ENCODE data around the gene WDR53. TPM values are rescaled to one million over a fixed set of nuclear protein-coding genes. Genes with fewer than 3 reads are reported as not detected.
"Not testable (repeated sequence)": the region's sequence is repeated elsewhere in the genome, so short reads cannot be mapped to it uniquely, and the experiment has no call there.

The WDR53 gene
- total RNA-seq, 1 experiment from 2014 or later = 17.8 TPM

GRCh38 chr3:196511108-196511507, 57.2 kb downstream of the WDR53 start:
- H3K4me1 ChIP-seq; H3K4me1 Mint-ChIP-seq (ENCODE audit: low read depth, unreplicated experiment); H3K9me3 ChIP-seq; H3K27me3 ChIP-seq (replicated peaks; ENCODE audit: control insufficient read depth, insufficient read depth, low read length); H3K27me3 Mint-ChIP-seq (ENCODE audit: insufficient read depth, unreplicated experiment); POLR2A ChIA-PET; H3K27ac Mint-ChIP-seq (ENCODE audit: unreplicated experiment); BruUV-seq (replicated peaks); H3K36me3 ChIP-seq (ENCODE audit: control insufficient read depth, insufficient read depth, low read length); intact Hi-C loops (cut with micrococcal nuclease; ENCODE audit: unreplicated experiment); H3K4me3 Mint-ChIP-seq (ENCODE audit: unreplicated experiment); H3K36me3 Mint-ChIP-seq (ENCODE audit: insufficient read depth, unreplicated experiment); DNase-seq; CTCF ChIA-PET; H3K4me3 ChIP-seq (ENCODE audit: low read depth, low read length): not testable (repeated sequence)
- H3K9me3 Mint-ChIP-seq (ENCODE audit: unreplicated experiment) = peaks cover 32% of the 10 kb centered on the region

- H3K36me3 ChIP-seq (ENCODE audit: control insufficient read depth, insufficient read depth, low read length) = no peaks in the 10 kb centered on the region
Measured at GRCh38 chr3:196506687-196507086, 61.7 kb downstream of the WDR53 start.

GRCh38 chr3:196504556-196504955, 63.8 kb downstream of the WDR53 start:
- peaks cover 33% of the 10 kb centered on the region for H3K36me3 Mint-ChIP-seq (ENCODE audit: insufficient read depth, unreplicated experiment)

More at GRCh38 chr3:196506687-196507086, 61.7 kb downstream of the WDR53 start:
- ChIA-PET CTCF (no interaction called here), POLR2A (no interaction called here)
- Histone ChIP-seq H3K4me1 (no peaks in the 10 kb centered on the region), H3K4me3 (ENCODE audit: low read depth, low read length) (no peak overlapping the region), H3K9me3 (peaks cover 9% of the 10 kb centered on the region; the same call in 1 of the 2 replicates), H3K27me3 (replicated peaks; ENCODE audit: control insufficient read depth, insufficient read depth, low read length) (no peaks in the 10 kb centered on the region)
- Mint-ChIP-seq H3K9me3 (ENCODE audit: unreplicated experiment) (peaks cover 29% of the 10 kb centered on the region), H3K4me3 (ENCODE audit: unreplicated experiment) (no peak overlapping the region), H3K36me3 (ENCODE audit: insufficient read depth, unreplicated experiment) (peaks cover 19% of the 10 kb centered on the region), H3K27ac (ENCODE audit: unreplicated experiment) (no peak overlapping the region), H3K4me1 (ENCODE audit: low read depth, unreplicated experiment) (no peaks in the 10 kb centered on the region), H3K27me3 (ENCODE audit: insufficient read depth, unreplicated experiment) (peaks cover 2% of the 10 kb centered on the region)
- no peak for DNase-seq
- TF ChIP-seq CTCF (IDR thresholded peaks at IDR 0.05; ENCODE audit: insufficient read depth in 1 of 2, low read depth in 1 of 2, low read length in 1 of 2, severe bottlenecking in 1 of 2, unreplicated experiment in 1 of 2) = no peak
- no TSS peak for BruUV-seq (replicated peaks)
- intact Hi-C loops (cut with micrococcal nuclease; ENCODE audit: unreplicated experiment) = no loop called here

More at GRCh38 chr3:196504556-196504955, 63.8 kb downstream of the WDR53 start:
- CTCF ChIA-PET = no interaction called here
- no peaks in the 10 kb centered on the region for H3K27me3 Mint-ChIP-seq (ENCODE audit: insufficient read depth, unreplicated experiment)
- H3K27ac Mint-ChIP-seq (ENCODE audit: unreplicated experiment) = no peak overlapping the region
- no peak for TF ChIP-seq CTCF (IDR thresholded peaks at IDR 0.05; ENCODE audit: insufficient read depth in 1 of 2, low read depth in 1 of 2, low read length in 1 of 2, severe bottlenecking in 1 of 2, unreplicated experiment in 1 of 2)
- H3K27me3 ChIP-seq (replicated peaks; ENCODE audit: control insufficient read depth, insufficient read depth, low read length) = no peaks in the 10 kb centered on the region
- no peak overlapping the region for H3K4me3 Mint-ChIP-seq (ENCODE audit: unreplicated experiment)
- no TSS peak for BruUV-seq (replicated peaks)
- H3K4me3 ChIP-seq (ENCODE audit: low read depth, low read length) = no peak overlapping the region
- intact Hi-C loops (cut with micrococcal nuclease; ENCODE audit: unreplicated experiment) = no loop called here
- H3K9me3 Mint-ChIP-seq (ENCODE audit: unreplicated experiment) = peaks cover 19% of the 10 kb centered on the region
- POLR2A ChIA-PET = no interaction called here
- peaks cover 6% of the 10 kb centered on the region for H3K4me1 Mint-ChIP-seq (ENCODE audit: low read depth, unreplicated experiment)
- no peak for DNase-seq
- peaks cover 9% of the 10 kb centered on the region; the same call in 1 of the 2 replicates for H3K9me3 ChIP-seq
- H3K4me1 ChIP-seq = peaks cover 6% of the 10 kb centered on the region; the same call in 1 of the 2 replicates
- no peaks in the 10 kb centered on the region for H3K36me3 ChIP-seq (ENCODE audit: control insufficient read depth, insufficient read depth, low read length)

Other genes starting within 250 kb of the WDR53 start
- not detected in 2 replicates for gene TM4SF19, start 230.2 kb downstream of the WDR53 start, total RNA-seq (2022)
- 59.9 and 62.7 TPM in 2 replicates for gene UBXN7, start 136.1 kb downstream of the WDR53 start, total RNA-seq (2022)
- 18.5 and 18.9 TPM in 2 replicates for gene RNF168, start 64.8 kb downstream of the WDR53 start, total RNA-seq (2022)
- not detected in 2 replicates for gene SMCO1, start 53.2 kb downstream of the WDR53 start, total RNA-seq (2022)
- 14.5 and 15.8 TPM in 2 replicates for gene FBXO45, start 106 bp upstream of the WDR53 start, total RNA-seq (2022)
- gene NRROS, start 71.1 kb upstream of the WDR53 start, total RNA-seq (2022) = 1.5 and 2.0 TPM in 2 replicates
- gene CEP19, start 143.7 kb upstream of the WDR53 start, total RNA-seq (2022) = 1.6 and 1.7 TPM in 2 replicates
- 24.6 and 31.1 TPM in 2 replicates for gene PIGX, start 143.8 kb upstream of the WDR53 start, total RNA-seq (2022)
- gene PAK2, start 171.3 kb upstream of the WDR53 start, total RNA-seq (2022) = 73.7 and 89.6 TPM in 2 replicates